Measurements from ENCODE around the gene ARHGAP42. TPM values are rescaled to one million over a fixed set of nuclear protein-coding genes. Genes with fewer than 3 reads are reported as not detected.

ARHGAP42 gene
- total and polyA plus RNA-seq, 12 donors: 2.5 to 25.0 (median 11.5) TPM

GRCh38 chr11:100732949-100733348 is 45.9 kb downstream of the ARHGAP42 start:
- TF ChIP-seq CTCF (IDR thresholded peaks at IDR 0.05) (no peak), POLR2A (IDR thresholded peaks at IDR 0.05) (no peak)
- intact Hi-C loops (cut with DNase I): no loop called here
- no peak for DNase-seq
- Histone ChIP-seq H3K27me3 (no peaks in the 10 kb centered on the region), H3K4me1 (replicated peaks in 1 of 2) (peaks cover 0 to 3% of the 10 kb centered on the region in 2 donors), H3K36me3 (replicated peaks in 1 of 2) (no peaks in the 10 kb centered on the region), H3K27ac (no peak overlapping the region), H3K4me3 (no peak overlapping the region), H3K9me3 (replicated peaks in 1 of 3) (no peaks in the 10 kb centered on the region)

GRCh38 chr11:100734743-100735527 is 47.8 kb downstream of the ARHGAP42 start:
- no peaks in the 10 kb centered on the region for H3K27me3 ChIP-seq
- H3K36me3 ChIP-seq (replicated peaks in 1 of 2): no peaks in the 10 kb centered on the region
- H3K27ac ChIP-seq: no peak overlapping the region
- DNase-seq: no peak
- H3K4me1 ChIP-seq (replicated peaks in 1 of 2): peaks cover 0 to 22% of the 10 kb centered on the region in 2 donors
- intact Hi-C loops (cut with DNase I): no loop called here
- H3K4me3 ChIP-seq: no peak overlapping the region
- H3K9me3 ChIP-seq (replicated peaks in 1 of 3): no peaks in the 10 kb centered on the region
- TF ChIP-seq POLR2A (IDR thresholded peaks at IDR 0.05): no peak
- TF ChIP-seq CTCF (IDR thresholded peaks at IDR 0.05): no peak
- 71 to 83% (median 74%) methylated on average over 1 of the region's 1 CpG for WGBS, 4 donors

GRCh38 chr11:100735949-100736675 is 49.0 kb downstream of the ARHGAP42 start:
- Histone ChIP-seq H3K36me3 (replicated peaks in 1 of 2) (no peaks in the 10 kb centered on the region), H3K4me3 (no peak overlapping the region), H3K9me3 (replicated peaks in 1 of 3) (no peaks in the 10 kb centered on the region), H3K27me3 (no peaks in the 10 kb centered on the region), H3K27ac (no peak overlapping the region), H3K4me1 (replicated peaks in 1 of 2) (peaks cover 0 to 31% of the 10 kb centered on the region in 2 donors)
- 84 to 95% (median 91%) methylated on average over 5 of the region's 5 CpGs for WGBS, 4 donors
- DNase-seq: no peak
- TF ChIP-seq POLR2A (IDR thresholded peaks at IDR 0.05): no peak
- TF ChIP-seq CTCF (IDR thresholded peaks at IDR 0.05): no peak
- intact Hi-C loops (cut with DNase I): no loop called here

GRCh38 chr11:100738701-100739270 is 51.7 kb downstream of the ARHGAP42 start:
- Histone ChIP-seq H3K4me1 (replicated peaks in 1 of 2) (peaks cover 0 to 36% of the 10 kb centered on the region in 2 donors), H3K27me3 (no peaks in the 10 kb centered on the region), H3K4me3 (peak overlapping the region in 1 of 4 donors; percentile 28), H3K27ac (no peak overlapping the region), H3K36me3 (replicated peaks in 1 of 2) (no peaks in the 10 kb centered on the region), H3K9me3 (replicated peaks in 1 of 3) (no peaks in the 10 kb centered on the region)
- peak in 1 of 7 donors; percentile 22 for DNase-seq
- WGBS, 4 donors: 21 to 24% (median 22%) methylated on average over 2 of the region's 2 CpGs
- TF ChIP-seq CTCF (IDR thresholded peaks at IDR 0.05) (no peak), POLR2A (IDR thresholded peaks at IDR 0.05) (no peak)
- intact Hi-C loops (cut with DNase I): no loop called here

Data from adrenal gland (tissue), 12 donors.